GM12865 (cell line): ENCODE data around the gene ARHGEF12.

ENCODE experiments used
- DNase-seq: peaks from one replicate; pipeline ENCODE4 v3.0.0; 2010; ENCODE audit warnings: low read depth
- H3K4me3 ChIP-seq: 2 replicates; pipeline ENCODE4 v1.5.1; 2011; ENCODE audit warnings: mild to moderate bottlenecking, low read depth, low read length, control low read depth
- CTCF ChIP-seq: IDR thresholded peaks from 2 replicates; pipeline ENCODE4 v1.5.1; 2011; ENCODE audit warnings: low read length, control low read depth, low read depth, inconsistent platforms; ENCODE audit not compliant: insufficient read depth; ENCODE audit errors: missing control alignments

Gene ARHGEF12

GRCh38 chr11:120409655-120410054 lies 73.4 kb downstream of the ARHGEF12 start:
- no peak overlapping the region for H3K4me3 ChIP-seq
- DNase-seq, result no peak
- TF ChIP-seq CTCF, result no peak

GRCh38 chr11:120410622-120411380 lies 74.6 kb downstream of the ARHGEF12 start:
- H3K4me3 ChIP-seq, result no peak overlapping the region
- no peak for TF ChIP-seq CTCF
- no peak for DNase-seq

- DNase-seq, result no peak
- no peak for TF ChIP-seq CTCF
- no peak overlapping the region for H3K4me3 ChIP-seq
Measured at GRCh38 chr11:120413480-120413879, 77.3 kb downstream of the ARHGEF12 start.

- TF ChIP-seq CTCF, result no peak
- DNase-seq, result no peak
- no peak overlapping the region for H3K4me3 ChIP-seq
Measured at GRCh38 chr11:120420572-120420971, 84.4 kb downstream of the ARHGEF12 start.

- TF ChIP-seq CTCF, result no peak
- no peak for DNase-seq
- H3K4me3 ChIP-seq, result no peak overlapping the region
Measured at GRCh38 chr11:120424185-120424969, 88.2 kb downstream of the ARHGEF12 start.

- DNase-seq, result no peak
- TF ChIP-seq CTCF, result no peak
- H3K4me3 ChIP-seq, result no peak overlapping the region
Measured at GRCh38 chr11:120424970-120425332, 88.7 kb downstream of the ARHGEF12 start.

- no peak for TF ChIP-seq CTCF
- DNase-seq, result no peak
- H3K4me3 ChIP-seq, result no peak overlapping the region
Measured at GRCh38 chr11:120425527-120425926, 89.3 kb downstream of the ARHGEF12 start.
